SU-DHL-6 (cell line): ENCODE data around the gene NHS.

Experiments used
- EZH2phosphoT487 ChIP-seq: fragments of 200-600 bp; sonication (generic), shearing (Covaris generic); conservative IDR thresholded peaks from 2 replicates; pipeline ENCODE4 v1.6.1; 2018; ENCODE audit warnings: mild to moderate bottlenecking, antibody characterized with exemption, low read length, moderate library complexity, mixed read lengths
- TF ChIP-seq, protein P1 (sequence below): fragments of 200-600 bp; sonication (generic); IDR thresholded peaks from one replicate; pipeline ENCODE4 v1.5.1; 2017; ENCODE audit warnings: antibody characterized with exemption, mild to moderate bottlenecking, low read length, moderate library complexity; ENCODE audit not compliant: insufficient read depth, poor library complexity, severe bottlenecking

DNA sequence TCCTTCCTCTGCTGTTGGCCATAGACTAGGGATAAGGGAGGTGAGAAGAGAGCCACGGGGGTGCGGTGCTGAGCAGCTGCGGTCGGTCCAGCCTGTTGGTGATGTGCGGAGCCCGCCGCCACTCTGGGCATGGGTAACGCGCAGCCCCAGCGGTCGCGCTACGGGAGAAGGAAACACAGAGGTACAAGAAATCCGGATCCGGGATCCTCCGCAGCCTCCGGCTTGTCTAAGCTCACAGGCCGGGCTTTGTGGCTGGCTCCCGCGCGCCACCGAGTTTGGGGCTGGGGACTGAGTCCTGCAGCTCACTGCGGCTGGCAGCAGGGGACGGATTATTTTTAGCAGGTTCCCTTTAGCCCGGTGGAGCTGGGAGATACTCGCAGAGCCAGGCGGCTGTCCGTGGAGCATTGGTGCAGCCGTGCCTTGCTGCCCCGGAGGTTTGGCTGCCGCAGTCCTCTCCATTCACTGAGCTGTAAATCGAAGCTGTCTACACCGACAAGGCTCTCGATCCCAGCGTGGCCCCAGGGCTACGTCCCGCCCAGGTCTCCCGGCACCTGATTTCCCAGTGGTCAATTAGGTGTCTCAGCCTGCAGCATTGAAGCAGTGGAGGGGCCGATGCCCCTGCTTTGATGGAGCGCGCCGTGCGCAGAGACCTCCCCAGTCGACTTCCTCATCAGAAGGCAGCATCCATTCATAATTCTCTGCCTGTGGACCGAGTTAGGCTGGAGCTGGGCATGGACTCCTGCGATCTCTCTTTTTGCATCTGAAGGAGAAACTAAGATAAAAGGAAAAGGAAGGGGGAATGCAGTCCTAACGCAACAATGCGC is 280.4 kb downstream of the NHS start:
- TF ChIP-seq, protein P1, sequence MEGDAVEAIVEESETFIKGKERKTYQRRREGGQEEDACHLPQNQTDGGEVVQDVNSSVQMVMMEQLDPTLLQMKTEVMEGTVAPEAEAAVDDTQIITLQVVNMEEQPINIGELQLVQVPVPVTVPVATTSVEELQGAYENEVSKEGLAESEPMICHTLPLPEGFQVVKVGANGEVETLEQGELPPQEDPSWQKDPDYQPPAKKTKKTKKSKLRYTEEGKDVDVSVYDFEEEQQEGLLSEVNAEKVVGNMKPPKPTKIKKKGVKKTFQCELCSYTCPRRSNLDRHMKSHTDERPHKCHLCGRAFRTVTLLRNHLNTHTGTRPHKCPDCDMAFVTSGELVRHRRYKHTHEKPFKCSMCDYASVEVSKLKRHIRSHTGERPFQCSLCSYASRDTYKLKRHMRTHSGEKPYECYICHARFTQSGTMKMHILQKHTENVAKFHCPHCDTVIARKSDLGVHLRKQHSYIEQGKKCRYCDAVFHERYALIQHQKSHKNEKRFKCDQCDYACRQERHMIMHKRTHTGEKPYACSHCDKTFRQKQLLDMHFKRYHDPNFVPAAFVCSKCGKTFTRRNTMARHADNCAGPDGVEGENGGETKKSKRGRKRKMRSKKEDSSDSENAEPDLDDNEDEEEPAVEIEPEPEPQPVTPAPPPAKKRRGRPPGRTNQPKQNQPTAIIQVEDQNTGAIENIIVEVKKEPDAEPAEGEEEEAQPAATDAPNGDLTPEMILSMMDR: no peak
- TF ChIP-seq EZH2phosphoT487: no peak
